Measurements from ENCODE around the gene PCNA.
A peak's percentile ranks its signal among the peaks of the same experiment; 100 is the strongest.

The PCNA gene

GRCh38 chr20:5149892-5150225 is 30.1 kb upstream of the PCNA start:
- H3K9me3 Mint-ChIP-seq: no peaks in the 10 kb centered on the region
- no peak for DNase-seq
- ATAC-seq: no peak
- H3K4me3 Mint-ChIP-seq: no peak overlapping the region
- peaks cover 10% of the 10 kb centered on the region for H3K36me3 Mint-ChIP-seq (ENCODE audit: low read depth)
- H3K27me3 Mint-ChIP-seq: no peaks in the 10 kb centered on the region
- peaks cover 62% of the 10 kb centered on the region for H3K4me1 Mint-ChIP-seq
- H3K27ac Mint-ChIP-seq: no peak overlapping the region

GRCh38 chr20:5148581-5148980 is 28.8 kb upstream of the PCNA start:
- H3K27me3 Mint-ChIP-seq: no peaks in the 10 kb centered on the region
- no peak for DNase-seq
- H3K9me3 Mint-ChIP-seq: no peaks in the 10 kb centered on the region
- no peak overlapping the region for H3K4me3 Mint-ChIP-seq
- H3K27ac Mint-ChIP-seq: no peak overlapping the region
- H3K36me3 Mint-ChIP-seq (ENCODE audit: low read depth): peaks cover 10% of the 10 kb centered on the region
- ATAC-seq: no peak
- H3K4me1 Mint-ChIP-seq: peaks cover 60% of the 10 kb centered on the region

- Mint-ChIP-seq H3K9me3 (no peaks in the 10 kb centered on the region), H3K27me3 (no peaks in the 10 kb centered on the region), H3K27ac (no peak overlapping the region), H3K36me3 (ENCODE audit: low read depth) (peaks cover 7% of the 10 kb centered on the region), H3K4me1 (peaks cover 54% of the 10 kb centered on the region), H3K4me3 (no peak overlapping the region)
- DNase-seq: no peak
- ATAC-seq: no peak
Observed at GRCh38 chr20:5146871-5147592, 27.3 kb upstream of the PCNA start.

GRCh38 chr20:5146099-5146668 is 26.4 kb upstream of the PCNA start:
- no peaks in the 10 kb centered on the region for H3K9me3 Mint-ChIP-seq
- no peak for DNase-seq
- peaks cover 59% of the 10 kb centered on the region for H3K4me1 Mint-ChIP-seq
- no peak for ATAC-seq
- H3K27me3 Mint-ChIP-seq: no peaks in the 10 kb centered on the region
- H3K36me3 Mint-ChIP-seq (ENCODE audit: low read depth): peaks cover 5% of the 10 kb centered on the region
- no peak overlapping the region for H3K4me3 Mint-ChIP-seq
- H3K27ac Mint-ChIP-seq: peak overlapping the region; percentile 13

- no peaks in the 10 kb centered on the region for H3K9me3 Mint-ChIP-seq
- H3K27me3 Mint-ChIP-seq: no peaks in the 10 kb centered on the region
- H3K4me1 Mint-ChIP-seq: peaks cover 60% of the 10 kb centered on the region
- no peak for DNase-seq
- H3K36me3 Mint-ChIP-seq (ENCODE audit: low read depth): peaks cover 5% of the 10 kb centered on the region
- ATAC-seq: no peak
- H3K27ac Mint-ChIP-seq: peak overlapping the region; percentile 13
- H3K4me3 Mint-ChIP-seq: no peak overlapping the region
Observed at GRCh38 chr20:5145365-5146098, 25.8 kb upstream of the PCNA start.

- no peak for DNase-seq
- H3K27ac Mint-ChIP-seq: no peak overlapping the region
- peaks cover 69% of the 10 kb centered on the region for H3K4me1 Mint-ChIP-seq
- H3K36me3 Mint-ChIP-seq (ENCODE audit: low read depth): peaks cover 7% of the 10 kb centered on the region
- no peaks in the 10 kb centered on the region for H3K9me3 Mint-ChIP-seq
- no peak overlapping the region for H3K4me3 Mint-ChIP-seq
- ATAC-seq: no peak
- H3K27me3 Mint-ChIP-seq: no peaks in the 10 kb centered on the region
Observed at GRCh38 chr20:5143851-5144250, 24.1 kb upstream of the PCNA start.

- Mint-ChIP-seq H3K27me3 (no peaks in the 10 kb centered on the region), H3K4me1 (peaks cover 56% of the 10 kb centered on the region), H3K27ac (no peak overlapping the region), H3K36me3 (ENCODE audit: low read depth) (peaks cover 10% of the 10 kb centered on the region), H3K9me3 (no peaks in the 10 kb centered on the region), H3K4me3 (no peak overlapping the region)
- ATAC-seq (no peak), DNase-seq (no peak)
Observed at GRCh38 chr20:5141615-5142014, 21.9 kb upstream of the PCNA start.

GRCh38 chr20:5140195-5140594 is 20.4 kb upstream of the PCNA start:
- no peak for DNase-seq
- H3K4me3 Mint-ChIP-seq: no peak overlapping the region
- H3K4me1 Mint-ChIP-seq: peaks cover 57% of the 10 kb centered on the region
- no peaks in the 10 kb centered on the region for H3K9me3 Mint-ChIP-seq
- H3K36me3 Mint-ChIP-seq (ENCODE audit: low read depth): peaks cover 5% of the 10 kb centered on the region
- H3K27ac Mint-ChIP-seq: peak overlapping the region; percentile 3
- no peaks in the 10 kb centered on the region for H3K27me3 Mint-ChIP-seq
- no peak for ATAC-seq

- H3K9me3 Mint-ChIP-seq: no peaks in the 10 kb centered on the region
- peaks cover 40% of the 10 kb centered on the region for H3K4me1 Mint-ChIP-seq
- H3K36me3 Mint-ChIP-seq (ENCODE audit: low read depth): peaks cover 5% of the 10 kb centered on the region
- ATAC-seq (no peak), DNase-seq (no peak)
- H3K27ac Mint-ChIP-seq: no peak overlapping the region
- no peaks in the 10 kb centered on the region for H3K27me3 Mint-ChIP-seq
- no peak overlapping the region for H3K4me3 Mint-ChIP-seq
Observed at GRCh38 chr20:5136096-5136495, 16.3 kb upstream of the PCNA start.

- DNase-seq (no peak), ATAC-seq (peak; percentile 72)
- H3K36me3 Mint-ChIP-seq (ENCODE audit: low read depth): peaks cover 5% of the 10 kb centered on the region
- no peak overlapping the region for H3K4me3 Mint-ChIP-seq
- no peak overlapping the region for H3K27ac Mint-ChIP-seq
- H3K4me1 Mint-ChIP-seq: peaks cover 38% of the 10 kb centered on the region
- H3K9me3 Mint-ChIP-seq: no peaks in the 10 kb centered on the region
- no peaks in the 10 kb centered on the region for H3K27me3 Mint-ChIP-seq
Observed at GRCh38 chr20:5135363-5136012, 15.7 kb upstream of the PCNA start.

- Mint-ChIP-seq H3K27ac (no peak overlapping the region), H3K4me3 (no peak overlapping the region), H3K4me1 (peaks cover 33% of the 10 kb centered on the region), H3K9me3 (no peaks in the 10 kb centered on the region), H3K36me3 (ENCODE audit: low read depth) (peaks cover 3% of the 10 kb centered on the region), H3K27me3 (no peaks in the 10 kb centered on the region)
- DNase-seq (no peak), ATAC-seq (no peak)
Observed at GRCh38 chr20:5133998-5134397, 14.2 kb upstream of the PCNA start.

- peak overlapping the region; percentile 18 for H3K27ac Mint-ChIP-seq
- no peak overlapping the region for H3K4me3 Mint-ChIP-seq
- H3K27me3 Mint-ChIP-seq: no peaks in the 10 kb centered on the region
- DNase-seq (no peak), ATAC-seq (no peak)
- peaks cover 2% of the 10 kb centered on the region for H3K36me3 Mint-ChIP-seq (ENCODE audit: low read depth)
- no peaks in the 10 kb centered on the region for H3K9me3 Mint-ChIP-seq
- H3K4me1 Mint-ChIP-seq: peaks cover 43% of the 10 kb centered on the region
Observed at GRCh38 chr20:5131502-5131901, 11.7 kb upstream of the PCNA start.

GRCh38 chr20:5128886-5129285 is 9.1 kb upstream of the PCNA start:
- peak overlapping the region; percentile 88 for H3K4me3 Mint-ChIP-seq
- no peaks in the 10 kb centered on the region for H3K27me3 Mint-ChIP-seq
- ATAC-seq (no peak), DNase-seq (no peak)
- peaks cover 41% of the 10 kb centered on the region for H3K4me1 Mint-ChIP-seq
- H3K36me3 Mint-ChIP-seq (ENCODE audit: low read depth): peaks cover 2% of the 10 kb centered on the region
- peak overlapping the region; percentile 2 for H3K27ac Mint-ChIP-seq
- H3K9me3 Mint-ChIP-seq: no peaks in the 10 kb centered on the region

- peak overlapping the region; percentile 88 for H3K27ac Mint-ChIP-seq
- ATAC-seq (no peak), DNase-seq (no peak)
- no peaks in the 10 kb centered on the region for H3K27me3 Mint-ChIP-seq
- no peaks in the 10 kb centered on the region for H3K9me3 Mint-ChIP-seq
- H3K4me3 Mint-ChIP-seq: peak overlapping the region; percentile 88
- peaks cover 2% of the 10 kb centered on the region for H3K36me3 Mint-ChIP-seq (ENCODE audit: low read depth)
- H3K4me1 Mint-ChIP-seq: peaks cover 40% of the 10 kb centered on the region
Observed at GRCh38 chr20:5127859-5128424, 8.2 kb upstream of the PCNA start.
